ENCODE measurements around the gene CDRT15L2.
"Not testable (repeated sequence)": the region's sequence is repeated elsewhere in the genome, so short reads cannot be mapped to it uniquely, and the experiment has no call there.

CDRT15L2 gene

DNA sequence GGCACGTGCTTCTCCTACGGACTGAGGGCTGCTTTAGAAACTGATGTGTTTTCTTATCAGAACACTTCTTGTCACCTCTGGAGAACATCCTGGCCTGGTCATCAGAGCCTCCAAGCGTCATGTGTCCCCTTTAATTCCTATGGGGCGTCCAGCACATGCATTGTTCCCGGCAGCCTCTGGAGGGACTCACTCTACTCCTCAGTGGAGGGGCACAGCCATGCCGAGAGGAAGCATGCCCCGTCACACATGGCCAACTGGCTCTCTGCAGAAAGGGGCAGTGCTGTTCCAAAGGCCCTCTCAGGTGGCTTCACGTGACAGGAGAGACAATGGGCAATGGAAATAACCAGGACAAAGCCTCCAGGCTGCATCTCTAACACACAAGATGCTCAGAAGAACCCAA, 31.8 kb downstream of the CDRT15L2 start:
- ChIA-PET POLR2A (no interaction called here), CTCF (no interaction called here)
- TF ChIP-seq, protein P1, sequence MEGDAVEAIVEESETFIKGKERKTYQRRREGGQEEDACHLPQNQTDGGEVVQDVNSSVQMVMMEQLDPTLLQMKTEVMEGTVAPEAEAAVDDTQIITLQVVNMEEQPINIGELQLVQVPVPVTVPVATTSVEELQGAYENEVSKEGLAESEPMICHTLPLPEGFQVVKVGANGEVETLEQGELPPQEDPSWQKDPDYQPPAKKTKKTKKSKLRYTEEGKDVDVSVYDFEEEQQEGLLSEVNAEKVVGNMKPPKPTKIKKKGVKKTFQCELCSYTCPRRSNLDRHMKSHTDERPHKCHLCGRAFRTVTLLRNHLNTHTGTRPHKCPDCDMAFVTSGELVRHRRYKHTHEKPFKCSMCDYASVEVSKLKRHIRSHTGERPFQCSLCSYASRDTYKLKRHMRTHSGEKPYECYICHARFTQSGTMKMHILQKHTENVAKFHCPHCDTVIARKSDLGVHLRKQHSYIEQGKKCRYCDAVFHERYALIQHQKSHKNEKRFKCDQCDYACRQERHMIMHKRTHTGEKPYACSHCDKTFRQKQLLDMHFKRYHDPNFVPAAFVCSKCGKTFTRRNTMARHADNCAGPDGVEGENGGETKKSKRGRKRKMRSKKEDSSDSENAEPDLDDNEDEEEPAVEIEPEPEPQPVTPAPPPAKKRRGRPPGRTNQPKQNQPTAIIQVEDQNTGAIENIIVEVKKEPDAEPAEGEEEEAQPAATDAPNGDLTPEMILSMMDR (IDR thresholded peaks at IDR 0.05; ENCODE audit: control extremely low read depth, extremely low read depth, low read depth, missing control alignments) = no peak
- DNase-seq (ENCODE audit: extremely low spot score) = no peak

DNA sequence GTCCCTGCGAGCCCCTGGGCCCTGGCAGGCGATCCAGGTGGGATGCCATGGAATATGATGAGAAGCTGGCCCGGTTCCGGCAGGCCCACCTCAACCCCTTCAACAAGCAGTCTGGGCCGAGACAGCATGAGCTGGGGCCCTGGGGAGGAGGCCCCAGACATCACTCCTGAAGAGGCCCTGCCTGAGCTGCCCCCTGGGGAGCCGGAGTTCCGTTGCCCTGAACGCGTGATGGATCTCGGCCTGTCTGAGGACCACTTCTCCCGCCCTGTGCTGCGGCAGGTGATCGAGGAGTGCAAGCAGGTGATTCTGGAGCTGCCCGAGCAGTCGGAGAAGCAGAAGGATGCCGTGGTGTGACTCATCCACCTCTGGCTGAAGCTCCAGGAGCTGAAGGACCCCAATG, 33.1 kb downstream of the CDRT15L2 start:
- CTCF ChIA-PET = no interaction called here
- DNase-seq (ENCODE audit: extremely low spot score) = no peak
- POLR2A ChIA-PET = no interaction called here
- TF ChIP-seq, protein P1 (IDR thresholded peaks at IDR 0.05; ENCODE audit: control extremely low read depth, extremely low read depth, low read depth, missing control alignments) = no peak

DNA sequence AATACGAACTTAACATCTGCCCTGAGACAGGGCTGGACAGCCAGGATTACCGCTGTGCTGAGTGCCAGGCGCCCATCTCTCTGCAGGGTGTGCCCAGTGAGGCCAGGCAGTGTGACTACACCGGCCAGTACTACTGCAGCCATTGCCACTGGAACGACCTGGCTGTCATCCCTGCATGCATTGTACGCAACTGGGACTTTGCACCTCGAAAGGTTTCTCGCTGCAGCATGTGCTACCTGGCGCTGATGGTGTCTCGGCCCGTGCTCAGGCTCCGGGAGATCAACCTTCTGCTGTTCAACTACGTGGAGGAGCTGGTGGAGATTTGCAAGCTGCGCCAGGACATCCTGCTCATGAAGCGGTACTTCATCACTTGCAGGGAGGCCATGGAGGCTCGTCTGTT, 33.7 kb downstream of the CDRT15L2 start:
- ChIA-PET CTCF (no interaction called here), POLR2A (no interaction called here)
- TF ChIP-seq, protein P1 (IDR thresholded peaks at IDR 0.05; ENCODE audit: control extremely low read depth, extremely low read depth, low read depth, missing control alignments) = no peak
- DNase-seq (ENCODE audit: extremely low spot score) = no peak

DNA sequence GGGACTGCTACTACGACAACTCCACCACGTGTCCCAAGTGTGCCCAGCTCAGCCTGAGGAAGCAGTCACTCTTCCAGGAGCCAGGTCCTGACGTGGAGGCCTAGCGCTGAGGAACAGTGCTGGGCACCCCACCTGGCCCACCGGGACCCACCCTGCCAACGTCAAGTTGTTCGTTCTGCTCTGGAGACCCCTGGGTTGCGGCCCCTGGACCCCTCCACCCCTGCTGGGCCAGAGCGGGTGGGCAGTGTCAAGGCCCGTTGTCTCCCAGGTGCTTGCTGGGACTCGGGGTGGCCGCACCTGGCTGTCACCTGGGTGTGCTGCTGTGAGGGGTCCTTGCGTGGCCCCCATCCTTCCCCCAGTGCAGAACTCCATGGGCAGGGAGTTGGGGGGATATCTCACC, 34.4 kb downstream of the CDRT15L2 start:
- TF ChIP-seq, protein P1 (IDR thresholded peaks at IDR 0.05; ENCODE audit: control extremely low read depth, extremely low read depth, low read depth, missing control alignments) = no peak
- POLR2A ChIA-PET = no interaction called here
- CTCF ChIA-PET = no interaction called here
- DNase-seq (ENCODE audit: extremely low spot score) = no peak

DNA sequence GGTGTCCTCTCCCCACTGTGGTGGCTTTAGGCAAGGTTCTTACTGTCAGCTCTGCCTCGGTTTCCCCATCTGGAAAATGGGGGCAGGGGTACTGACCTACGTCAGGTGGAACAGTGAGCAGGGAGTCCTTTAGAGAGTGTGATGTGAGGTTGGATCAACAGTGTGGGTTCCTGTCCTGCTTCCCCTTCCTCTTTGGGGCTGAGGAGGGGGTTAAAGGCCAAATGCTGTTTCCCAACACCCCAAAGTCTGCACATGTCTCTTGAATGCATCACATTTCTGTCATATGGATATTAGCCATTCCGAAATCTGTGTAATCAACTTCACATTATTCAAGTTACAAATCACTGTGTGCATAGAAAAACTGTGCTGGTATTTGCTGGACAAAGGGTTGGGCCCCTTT, 35.9 kb downstream of the CDRT15L2 start:
- POLR2A ChIA-PET; DNase-seq (ENCODE audit: extremely low spot score); CTCF ChIA-PET: not testable (repeated sequence)

Measured in GM10248 (cell line).